Chondrocyte (in vitro differentiated cells): ENCODE results near the gene FTCD. TPM values are rescaled to one million over a fixed set of nuclear protein-coding genes. Genes with fewer than 3 reads are reported as not detected.
A peak's percentile ranks its signal among the peaks of the same experiment; 100 is the strongest.

Source experiments
- DNase-seq: peaks from one replicate; pipeline ENCODE4 v3.0.0; 2021; ENCODE audit warnings: mixed read lengths, low spot score
- H3K27ac Mint-ChIP-seq: one replicate; pipeline ENCODE4 v1.8.0; 2021; ENCODE audit warnings: mild to moderate bottlenecking, moderate library complexity, mixed read lengths; ENCODE audit not compliant: unreplicated experiment
- H3K27me3 Mint-ChIP-seq: 2 replicates; pipeline ENCODE4 v1.8.0; 2021; ENCODE audit warnings: low read depth, mixed read lengths
- H3K36me3 Mint-ChIP-seq: 2 replicates; pipeline ENCODE4 v1.8.0; 2021; ENCODE audit warnings: low read depth, mixed read lengths
- H3K4me1 Mint-ChIP-seq: 2 replicates; pipeline ENCODE4 v1.8.0; 2021; ENCODE audit warnings: low read depth, mild to moderate bottlenecking, mixed read lengths
- H3K4me3 Mint-ChIP-seq: one replicate; pipeline ENCODE4 v1.8.0; 2021; ENCODE audit warnings: mild to moderate bottlenecking, moderate library complexity, mixed read lengths; ENCODE audit not compliant: unreplicated experiment
- H3K9me3 Mint-ChIP-seq: 2 replicates; pipeline ENCODE4 v1.8.0; 2021; ENCODE audit warnings: low read depth, mixed read lengths
- total RNA-seq: library from RNA; stranded (reverse); gene quantifications from 3 replicates; pipeline ENCODE4 v1.2.1, GENCODE V29; 2021
- TF ChIP-seq, protein P1 (sequence below): fragments of 200-600 bp; sonication (generic); IDR thresholded peaks from 2 replicates; pipeline ENCODE4 v1.5.0; 2021; ENCODE audit warnings: antibody characterized with exemption, mild to moderate bottlenecking, moderate library complexity

Gene FTCD
- total RNA-seq, 1 donor from 2014 or later = 1.7 TPM

DNA sequence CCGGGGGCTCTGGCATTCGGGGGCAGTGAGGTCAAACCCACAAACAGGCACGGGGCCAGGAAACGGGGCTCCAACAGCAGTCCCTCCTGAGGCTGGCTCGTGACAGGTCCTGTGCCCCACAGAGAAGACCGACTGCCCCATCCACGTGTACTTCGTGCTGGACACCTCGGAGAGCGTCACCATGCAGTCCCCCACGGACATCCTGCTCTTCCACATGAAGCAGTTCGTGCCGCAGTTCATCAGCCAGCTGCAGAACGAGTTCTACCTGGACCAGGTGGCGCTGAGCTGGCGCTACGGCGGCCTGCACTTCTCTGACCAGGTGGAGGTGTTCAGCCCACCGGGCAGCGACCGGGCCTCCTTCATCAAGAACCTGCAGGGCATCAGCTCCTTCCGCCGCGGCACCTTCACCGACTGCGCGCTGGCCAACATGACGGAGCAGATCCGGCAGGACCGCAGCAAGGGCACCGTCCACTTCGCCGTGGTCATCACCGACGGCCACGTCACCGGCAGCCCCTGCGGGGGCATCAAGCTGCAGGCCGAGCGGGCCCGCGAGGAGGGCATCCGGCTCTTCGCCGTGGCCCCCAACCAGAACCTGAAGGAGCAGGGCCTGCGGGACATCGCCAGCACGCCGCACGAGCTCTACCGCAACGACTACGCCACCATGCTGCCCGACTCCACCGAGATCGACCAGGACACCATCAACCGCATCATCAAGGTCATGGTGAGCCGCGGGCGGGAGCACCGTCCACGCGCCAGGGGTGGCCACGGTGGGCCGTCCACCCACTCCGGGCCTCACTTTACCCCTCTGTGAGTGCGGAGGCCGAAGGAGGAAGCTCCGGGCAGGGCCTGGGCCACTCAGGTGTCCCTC lies 43.3 kb downstream of the FTCD start:
- DNase-seq = peak; percentile 94
- Mint-ChIP-seq H3K36me3 (peaks cover 33% of the 10 kb centered on the region), H3K27ac (no peak overlapping the region), H3K4me1 (peaks cover 14% of the 10 kb centered on the region), H3K9me3 (no peaks in the 10 kb centered on the region), H3K27me3 (no peaks in the 10 kb centered on the region), H3K4me3 (no peak overlapping the region)
- TF ChIP-seq, protein P1, sequence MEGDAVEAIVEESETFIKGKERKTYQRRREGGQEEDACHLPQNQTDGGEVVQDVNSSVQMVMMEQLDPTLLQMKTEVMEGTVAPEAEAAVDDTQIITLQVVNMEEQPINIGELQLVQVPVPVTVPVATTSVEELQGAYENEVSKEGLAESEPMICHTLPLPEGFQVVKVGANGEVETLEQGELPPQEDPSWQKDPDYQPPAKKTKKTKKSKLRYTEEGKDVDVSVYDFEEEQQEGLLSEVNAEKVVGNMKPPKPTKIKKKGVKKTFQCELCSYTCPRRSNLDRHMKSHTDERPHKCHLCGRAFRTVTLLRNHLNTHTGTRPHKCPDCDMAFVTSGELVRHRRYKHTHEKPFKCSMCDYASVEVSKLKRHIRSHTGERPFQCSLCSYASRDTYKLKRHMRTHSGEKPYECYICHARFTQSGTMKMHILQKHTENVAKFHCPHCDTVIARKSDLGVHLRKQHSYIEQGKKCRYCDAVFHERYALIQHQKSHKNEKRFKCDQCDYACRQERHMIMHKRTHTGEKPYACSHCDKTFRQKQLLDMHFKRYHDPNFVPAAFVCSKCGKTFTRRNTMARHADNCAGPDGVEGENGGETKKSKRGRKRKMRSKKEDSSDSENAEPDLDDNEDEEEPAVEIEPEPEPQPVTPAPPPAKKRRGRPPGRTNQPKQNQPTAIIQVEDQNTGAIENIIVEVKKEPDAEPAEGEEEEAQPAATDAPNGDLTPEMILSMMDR = no peak

DNA sequence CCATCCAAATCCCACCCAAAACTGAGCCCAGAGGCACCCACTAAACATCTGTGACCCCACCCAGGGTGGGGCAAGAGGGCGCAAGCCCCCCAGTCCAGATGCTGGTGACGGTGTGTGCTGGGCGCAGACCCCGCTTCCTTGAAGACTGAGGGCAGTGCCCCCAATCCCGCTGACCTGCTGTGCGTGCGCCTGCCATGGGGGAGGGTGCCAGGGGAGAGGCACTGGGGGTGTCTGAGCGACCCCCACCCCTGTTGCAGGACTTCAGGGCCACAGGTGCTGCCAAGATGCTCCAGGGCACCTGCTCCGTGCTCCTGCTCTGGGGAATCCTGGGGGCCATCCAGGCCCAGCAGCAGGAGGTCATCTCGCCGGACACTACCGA lies 44.2 kb downstream of the FTCD start:
- H3K9me3 Mint-ChIP-seq = no peaks in the 10 kb centered on the region
- no peak for DNase-seq
- no peak overlapping the region for H3K4me3 Mint-ChIP-seq
- no peak overlapping the region for H3K27ac Mint-ChIP-seq
- H3K27me3 Mint-ChIP-seq = no peaks in the 10 kb centered on the region
- peaks cover 12% of the 10 kb centered on the region for H3K4me1 Mint-ChIP-seq
- H3K36me3 Mint-ChIP-seq = peaks cover 35% of the 10 kb centered on the region
- TF ChIP-seq, protein P1 = no peak

DNA sequence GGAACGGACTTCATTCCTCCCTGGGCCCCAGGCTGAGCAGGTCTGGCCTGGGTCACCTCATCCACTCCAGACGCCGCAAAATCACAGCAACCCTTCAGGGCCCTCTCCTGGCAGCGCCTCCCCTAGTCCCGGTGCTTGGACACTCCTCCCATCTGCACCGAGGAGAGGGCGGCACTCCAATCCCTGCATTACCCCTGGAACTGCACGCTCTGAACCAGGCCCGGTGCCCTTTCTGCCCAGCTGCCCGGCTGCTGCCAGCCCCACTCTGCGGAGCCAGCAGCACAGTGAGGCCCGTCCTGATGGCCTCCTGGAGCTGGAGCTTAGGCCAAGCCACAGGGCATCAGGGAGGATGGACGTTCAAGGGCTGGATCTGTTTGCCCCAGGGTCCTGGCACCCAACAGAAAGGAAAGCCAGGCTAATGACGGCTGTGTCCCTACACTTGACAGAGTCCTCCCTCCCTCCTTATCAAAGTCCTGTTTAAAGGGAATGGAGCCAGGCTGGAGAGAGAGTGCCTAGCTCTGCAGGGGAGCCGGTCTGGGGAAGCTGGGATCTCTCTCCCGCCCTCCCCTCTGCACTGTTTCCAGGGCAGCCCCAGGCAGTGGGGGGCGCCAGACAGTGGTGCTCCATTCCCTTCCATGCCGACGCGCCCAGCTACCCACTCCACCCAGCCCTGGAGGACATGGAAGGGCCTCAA lies 44.7 kb downstream of the FTCD start:
- no peak for DNase-seq
- H3K36me3 Mint-ChIP-seq = peaks cover 37% of the 10 kb centered on the region

DNA sequence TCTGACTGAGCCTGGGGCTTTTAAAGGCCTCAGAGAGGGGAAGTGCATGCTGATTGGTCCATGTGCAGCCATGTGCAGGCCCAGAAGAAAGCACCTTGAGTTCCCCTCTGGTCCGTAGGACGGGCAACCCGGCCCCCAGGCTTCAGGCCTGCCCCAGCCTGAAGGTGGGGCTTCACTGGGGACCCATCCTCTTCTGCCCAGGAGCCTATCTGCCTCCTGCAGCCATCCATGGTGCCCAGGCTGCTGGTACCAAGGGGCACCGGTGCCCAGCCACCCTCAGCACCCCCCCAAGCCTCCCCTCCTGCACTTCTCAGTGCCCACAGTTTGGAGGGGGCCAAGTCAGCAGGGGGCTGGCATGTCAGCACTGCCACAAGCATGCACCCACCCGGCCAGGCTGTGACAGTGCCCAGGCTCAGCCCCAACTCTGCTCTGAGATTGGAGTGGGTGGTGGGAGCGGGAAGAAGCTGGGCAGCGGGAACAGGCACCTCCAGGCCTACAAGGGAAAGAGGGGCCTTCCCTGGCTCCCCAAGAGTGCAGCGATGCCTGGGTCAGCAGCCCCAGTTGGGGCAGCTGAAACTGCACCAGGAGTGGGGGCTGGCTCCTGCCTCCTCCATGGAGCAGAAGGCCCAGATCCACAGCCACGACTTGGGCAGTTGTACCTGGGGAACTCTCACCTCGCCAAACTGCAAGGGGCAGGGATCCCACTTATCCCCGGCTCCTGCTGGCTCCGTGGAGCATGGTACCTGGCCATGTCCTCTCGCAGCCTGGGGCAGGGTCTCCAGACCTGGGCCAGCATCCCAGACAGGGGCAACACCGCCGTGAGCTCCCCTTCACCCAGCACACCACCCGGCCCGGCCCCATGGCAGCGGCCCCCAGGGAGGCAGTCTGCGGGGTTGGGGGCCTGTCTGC lies 45.8 kb downstream of the FTCD start:
- Mint-ChIP-seq H3K4me3 (no peak overlapping the region), H3K9me3 (no peaks in the 10 kb centered on the region), H3K36me3 (peaks cover 32% of the 10 kb centered on the region), H3K4me1 (peaks cover 14% of the 10 kb centered on the region), H3K27ac (no peak overlapping the region), H3K27me3 (no peaks in the 10 kb centered on the region)
- TF ChIP-seq, protein P1 = no peak
- DNase-seq = peak; percentile 68

More for the DNA sequence above, 44.7 kb downstream of the FTCD start:
- Mint-ChIP-seq H3K27me3 (no peaks in the 10 kb centered on the region), H3K4me3 (no peak overlapping the region), H3K27ac (peak overlapping the region; percentile 32), H3K4me1 (peaks cover 12% of the 10 kb centered on the region), H3K9me3 (no peaks in the 10 kb centered on the region)
- TF ChIP-seq, protein P1 = no peak
